Psoas muscle (tissue), 8 donors: ENCODE results near the gene DNAJC15. TPM values are rescaled to one million over a fixed set of nuclear protein-coding genes. Genes with fewer than 3 reads are reported as not detected.

Experiments
- ATAC-seq, 4 donors: fragments of 200-7000 bp; cut with Tn5 transposase; one replicate each; pipeline ENCODE4 v1.9.1; 2020; ENCODE audit warnings: moderate library complexity in 3 of 4, mild to moderate bottlenecking in 2 of 4
- DNase-seq, 2 donors: peaks; one replicate each; pipeline ENCODE4 v3.0.0-alpha.2; 2020
- H3K27ac ChIP-seq: fragments of 200-600 bp; one replicate; pipeline ENCODE4 v1.8.0; 2022
- H3K27me3 ChIP-seq, 3 donors: fragments of 200-600 bp in 1 of 3; one replicate each; pipeline versions ENCODE4 v1.6.1 to v1.8.0; 2013 to 2022; ENCODE audit warnings: low read length in 2 of 3, mild to moderate bottlenecking in 2 of 3, moderate library complexity in 1 of 3; ENCODE audit not compliant: insufficient read depth in 3 of 3
- H3K36me3 ChIP-seq, 2 donors: fragments of 200-600 bp in 1 of 2; one replicate each; pipeline versions ENCODE4 v1.6.1 to v1.8.0; 2013 to 2022; ENCODE audit warnings: low read depth in 1 of 2, mild to moderate bottlenecking in 1 of 2, moderate library complexity in 1 of 2; ENCODE audit not compliant: insufficient read depth in 1 of 2
- H3K4me1 ChIP-seq: fragments of 200-600 bp; one replicate; pipeline ENCODE4 v1.8.0; 2022
- H3K4me3 ChIP-seq: fragments of 200-600 bp; one replicate; pipeline ENCODE4 v1.8.0; 2022; ENCODE audit warnings: mild to moderate bottlenecking
- H3K9me3 ChIP-seq: fragments of 200-600 bp; one replicate; pipeline ENCODE4 v1.8.0; 2022
- CTCF ChIP-seq: fragments of 200-600 bp; IDR thresholded peaks from one replicate; pipeline ENCODE4 v1.8.0; 2022; ENCODE audit warnings: antibody characterized with exemption
- WGBS, 3 donors: extraction: QIAGEN DNeasy Blood & Tissue Kit; methylation state at CpG; one replicate each; pipeline versions ENCODE4 v1.1.6 to v1.1.7; 2013; 5-methylcytosine and 5-hydroxymethylcytosine counted together
- intact Hi-C, 2 donors: fragments of 100-400 bp; cut with DNase I; formaldehyde crosslinking; loops; one replicate each; pipeline versions ENCODE4 v1.11.0 to v1.14.2; 2022
- polyA plus RNA-seq, 3 donors: library from polyadenylated mRNA; stranded (reverse); fragments of 200-250 nt; gene quantifications; one replicate each; pipeline ENCODE4 v1.2.3, GENCODE V29; 2013
- total RNA-seq, 4 donors: library from RNA; stranded (reverse); fragmentation: NEBNext Ultra II Directional in 2 of 4; extraction: Animal tissue kit (Norgen Biotek cat#: 25700) in 2 of 4; gene quantifications; one replicate each; pipeline versions ENCODE4 v1.2.1 to v1.2.4, GENCODE V29; 2021 to 2023
- donor health status: healthy with polysubstance abuse.
- donor health status: DM: no; HTN: no; CAD: no; lungs with moderate emphysema.
- donor health status: Bipolar disorder and iron deficiency.
- donor health status: healthy.
- donor health status: DM: yes; HTN: yes; CAD: no.
- donor health status: DM: no; HTN: no; CAD: no.
- donor health status: DM: no; HTN: no; CAD: no.
- donor health status: DM: yes; HTN: yes; CAD: no.

The DNAJC15 gene
- total and polyA plus RNA-seq, 7 donors, result 9.4 to 22.4 (median 13.6) TPM

GRCh38 chr13:43019811-43020210 lies 3.6 kb upstream of the DNAJC15 start:
- TF ChIP-seq CTCF, result no peak
- Histone ChIP-seq H3K36me3 (no peaks in the 10 kb centered on the region), H3K27me3 (no peaks in the 10 kb centered on the region), H3K4me1 (no peaks in the 10 kb centered on the region), H3K27ac (no peak overlapping the region), H3K4me3 (no peak overlapping the region), H3K9me3 (no peaks in the 10 kb centered on the region)
- DNase-seq (no peak), ATAC-seq (no peak)
- WGBS, 3 donors, result 59 to 67% (median 66%) methylated on average over 2 of the region's 2 CpGs
- intact Hi-C loops, result no loop called here

- Histone ChIP-seq H3K4me1 (no peaks in the 10 kb centered on the region), H3K9me3 (no peaks in the 10 kb centered on the region), H3K27ac (no peak overlapping the region), H3K4me3 (no peak overlapping the region), H3K36me3 (no peaks in the 10 kb centered on the region), H3K27me3 (no peaks in the 10 kb centered on the region)
- no peak for TF ChIP-seq CTCF
- 61 to 73% (median 73%) methylated on average over 1 of the region's 1 CpG for WGBS, 3 donors
- ATAC-seq (no peak), DNase-seq (no peak)
- intact Hi-C loops, result no loop called here
These were observed 2.6 kb upstream of the DNAJC15 start for GRCh38 chr13:43020794-43021193.

GRCh38 chr13:43021926-43022670 lies 1.3 kb upstream of the DNAJC15 start:
- intact Hi-C loops, result no loop called here
- Histone ChIP-seq H3K4me3 (no peak overlapping the region), H3K36me3 (no peaks in the 10 kb centered on the region), H3K4me1 (no peaks in the 10 kb centered on the region), H3K9me3 (no peaks in the 10 kb centered on the region), H3K27me3 (no peaks in the 10 kb centered on the region), H3K27ac (no peak overlapping the region)
- ATAC-seq (no peak), DNase-seq (no peak)
- TF ChIP-seq CTCF, result no peak
- WGBS, 3 donors, result 88 to 91% (median 88%) methylated on average over 11 of the region's 11 CpGs

GRCh38 chr13:43022934-43023288 lies 475 bp upstream of the DNAJC15 start:
- Histone ChIP-seq H3K27ac (peak overlapping the region; percentile 76), H3K4me3 (peak overlapping the region; percentile 81), H3K36me3 (peaks cover 0 to 5% of the 10 kb centered on the region in 2 donors), H3K27me3 (no peaks in the 10 kb centered on the region), H3K4me1 (no peaks in the 10 kb centered on the region), H3K9me3 (no peaks in the 10 kb centered on the region)
- peak in 1 of 4 donors; percentile 18 for ATAC-seq
- TF ChIP-seq CTCF, result no peak
- no peak for DNase-seq
- 30 to 44% (median 38%) methylated on average over 12 of the region's 12 CpGs for WGBS, 3 donors
- intact Hi-C loops, result no loop called here

- H3K36me3 ChIP-seq, result peaks cover 0 to 11% of the 10 kb centered on the region in 2 donors
- H3K4me3 ChIP-seq, result no peak overlapping the region
- WGBS, 3 donors, result 41 to 72% (median 47%) methylated on average over 2 of the region's 2 CpGs
- no peak for ATAC-seq
- no peaks in the 10 kb centered on the region for H3K27me3 ChIP-seq
- H3K4me1 ChIP-seq, result no peaks in the 10 kb centered on the region
- no peak overlapping the region for H3K27ac ChIP-seq
- no peak for TF ChIP-seq CTCF
- DNase-seq, result no peak
- H3K9me3 ChIP-seq, result no peaks in the 10 kb centered on the region
- intact Hi-C loops, result no loop called here
These were observed 2.9 kb downstream of the DNAJC15 start for GRCh38 chr13:43026262-43026661.
